Vagina (tissue), 2 donors: Measurements from ENCODE around the gene EPHA10. TPM values are rescaled to one million over a fixed set of nuclear protein-coding genes. Genes with fewer than 3 reads are reported as not detected.

Experiments used
- DNase-seq, 2 donors: peaks; one replicate each; pipeline ENCODE4 v3.0.0-alpha.2; 2017; ENCODE audit errors: extremely low spot score in 2 of 2
- H3K27ac ChIP-seq: fragments of 200-600 bp; sonication (generic); one replicate; pipeline ENCODE4 v1.5.1; 2019
- H3K27me3 ChIP-seq: fragments of 200-600 bp; sonication (generic); one replicate; pipeline ENCODE4 v1.5.1; 2019
- H3K36me3 ChIP-seq, 2 donors: fragments of 200-600 bp; sonication (generic); one replicate each; pipeline ENCODE4 v1.5.1; 2017 to 2019
- H3K4me1 ChIP-seq: fragments of 200-600 bp; sonication (generic); one replicate; pipeline ENCODE4 v1.5.1; 2019
- H3K4me3 ChIP-seq, 2 donors: fragments of 200-600 bp; sonication (generic); 1 replicate in 1 of 2; 2 replicates in 1 of 2; pipeline ENCODE4 v1.5.1; 2016 to 2019
- H3K9me3 ChIP-seq: fragments of 200-600 bp; sonication (generic); one replicate; pipeline ENCODE4 v1.5.1; 2019
- CTCF ChIP-seq, 3 experiments: fragments of 450-650 bp in 2 of 3; fragments of 200-600 bp in 1 of 3; sonication (generic) in 1 of 3; IDR thresholded peaks; one replicate each; pipeline ENCODE4 v1.5.1; 2017 to 2019; ENCODE audit warnings: antibody characterized with exemption in 3 of 3, mild to moderate bottlenecking in 2 of 3, moderate library complexity in 2 of 3
- POLR2A ChIP-seq, 2 donors: fragments of 450-650 bp; IDR thresholded peaks; one replicate each; pipeline ENCODE4 v1.6.1; 2017; ENCODE audit warnings: antibody characterized with exemption in 2 of 2, mild to moderate bottlenecking in 2 of 2, moderate library complexity in 2 of 2
- POLR2AphosphoS5 ChIP-seq, 2 donors: sonication (generic); formaldehyde crosslinking; IDR thresholded peaks; one replicate each; pipeline ENCODE4 v1.9.0; 2017; ENCODE audit warnings: antibody characterized with exemption in 2 of 2, mild to moderate bottlenecking in 2 of 2, low read depth in 1 of 2; ENCODE audit not compliant: insufficient read depth in 1 of 2
- intact Hi-C: fragments of 100-400 bp; cut with DNase I; formaldehyde crosslinking; loops from one replicate; pipeline ENCODE4 v1.15.1; 2023
- total RNA-seq: library from RNA; depleted of rRNA; stranded (reverse); fragments of >200 nt; gene quantifications from one replicate; pipeline ENCODE4 v1.2.3, GENCODE V29; 2016

EPHA10 gene
- total RNA-seq, 1 donor from 2014 or later = 0.25 TPM

- Histone ChIP-seq H3K9me3 (no peaks in the 10 kb centered on the region), H3K36me3 (no peaks in the 10 kb centered on the region), H3K27me3 (no peaks in the 10 kb centered on the region), H3K4me3 (no peak overlapping the region), H3K27ac (no peak overlapping the region), H3K4me1 (no peaks in the 10 kb centered on the region)
- no peak for DNase-seq
- intact Hi-C loops = no loop called here
- TF ChIP-seq CTCF (IDR thresholded peaks at IDR 0.05) (no peak), POLR2AphosphoS5 (IDR thresholded peaks at IDR 0.05; ENCODE audit: insufficient read depth in 1 of 2, low read depth in 1 of 2) (no peak)
These were observed 45.2 kb downstream of the EPHA10 start for GRCh38 chr1:37719572-37720195.

GRCh38 chr1:37718901-37719571 is 45.9 kb downstream of the EPHA10 start:
- DNase-seq = no peak
- TF ChIP-seq POLR2A (IDR thresholded peaks at IDR 0.05) (no peak), POLR2AphosphoS5 (IDR thresholded peaks at IDR 0.05; ENCODE audit: insufficient read depth in 1 of 2, low read depth in 1 of 2) (peak in 1 of 2 donors; percentile 26), CTCF (IDR thresholded peaks at IDR 0.05) (no peak)
- no peak overlapping the region for H3K27ac ChIP-seq

DNA sequence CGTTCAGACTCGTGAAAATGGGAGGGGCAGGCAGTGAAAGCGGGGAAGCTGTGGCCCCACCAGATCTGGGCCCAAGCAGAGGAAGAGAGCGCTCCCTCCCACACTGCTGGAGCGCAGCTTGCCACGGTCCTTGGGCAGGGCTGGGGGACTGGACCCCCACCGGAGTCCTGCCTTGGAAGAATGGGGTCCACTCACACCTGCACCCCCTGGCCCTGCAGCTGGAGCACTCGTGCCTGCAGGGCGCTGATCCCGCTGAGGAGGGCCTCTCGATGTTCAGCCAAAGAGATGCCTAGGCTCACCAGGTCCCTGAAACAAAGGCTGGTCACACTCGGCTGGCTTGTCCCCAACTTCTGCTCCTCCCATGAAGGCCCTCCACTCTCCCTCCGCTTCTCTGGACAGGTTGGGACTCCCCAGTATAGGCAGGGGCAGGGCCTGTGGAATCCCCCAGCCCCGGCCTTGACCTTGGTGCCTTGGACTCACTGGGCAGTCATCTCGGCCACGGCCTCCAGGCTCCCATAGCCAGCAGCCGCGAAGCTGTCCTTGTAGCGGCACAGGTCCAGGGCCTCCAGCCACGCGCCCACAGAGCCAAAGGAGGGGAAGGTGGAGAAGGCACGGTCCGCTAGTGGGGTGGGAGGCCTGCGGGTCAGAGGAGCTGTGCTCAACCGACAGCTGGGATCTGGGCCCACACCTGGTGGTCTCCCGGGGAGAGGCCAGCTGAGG is 46.6 kb downstream of the EPHA10 start:
- intact Hi-C loops = no loop called here
- TF ChIP-seq POLR2A (IDR thresholded peaks at IDR 0.05) (no peak), POLR2AphosphoS5 (IDR thresholded peaks at IDR 0.05; ENCODE audit: insufficient read depth in 1 of 2, low read depth in 1 of 2) (no peak), CTCF (IDR thresholded peaks at IDR 0.05) (no peak)
- no peaks in the 10 kb centered on the region for H3K4me1 ChIP-seq

More at GRCh38 chr1:37718901-37719571, 45.9 kb downstream of the EPHA10 start:
- intact Hi-C loops = no loop called here
- Histone ChIP-seq H3K27me3 (no peaks in the 10 kb centered on the region), H3K4me3 (no peak overlapping the region), H3K36me3 (no peaks in the 10 kb centered on the region), H3K4me1 (no peaks in the 10 kb centered on the region), H3K9me3 (no peaks in the 10 kb centered on the region)

DNA sequence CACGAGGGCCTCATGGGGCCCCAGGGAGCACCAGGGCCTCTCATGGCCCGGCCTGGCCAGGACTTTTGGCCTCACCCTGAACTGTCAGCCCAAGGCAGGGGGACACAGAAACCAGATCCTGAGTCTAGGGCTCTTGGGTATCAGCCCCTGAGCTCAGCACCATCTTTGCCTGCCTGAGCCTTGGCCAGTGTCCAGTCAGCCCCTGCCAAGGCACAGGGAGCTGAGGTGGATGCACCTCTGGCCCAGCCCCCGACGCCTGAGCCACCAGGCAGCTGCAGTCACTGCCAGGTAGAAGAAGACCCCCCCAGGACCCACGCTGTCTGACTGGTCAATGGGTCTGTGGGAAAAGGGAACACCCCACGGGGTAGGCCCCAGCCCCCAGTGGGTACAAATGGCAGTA is 47.3 kb downstream of the EPHA10 start:
- Histone ChIP-seq H3K9me3 (no peaks in the 10 kb centered on the region), H3K36me3 (no peaks in the 10 kb centered on the region), H3K27ac (no peak overlapping the region), H3K4me1 (no peaks in the 10 kb centered on the region), H3K4me3 (no peak overlapping the region), H3K27me3 (no peaks in the 10 kb centered on the region)
- no peak for TF ChIP-seq POLR2AphosphoS5 (IDR thresholded peaks at IDR 0.05; ENCODE audit: insufficient read depth in 1 of 2, low read depth in 1 of 2)
- no peak for TF ChIP-seq POLR2A (IDR thresholded peaks at IDR 0.05)
- no peak for TF ChIP-seq CTCF (IDR thresholded peaks at IDR 0.05)
- DNase-seq = no peak
- intact Hi-C loops = no loop called here

More for the DNA sequence above, 46.6 kb downstream of the EPHA10 start:
- Histone ChIP-seq H3K27me3 (no peaks in the 10 kb centered on the region), H3K36me3 (no peaks in the 10 kb centered on the region), H3K27ac (no peak overlapping the region), H3K9me3 (no peaks in the 10 kb centered on the region), H3K4me3 (no peak overlapping the region)
- no peak for DNase-seq
